Calu3 (cell line): Measurements from ENCODE around the gene CTAG1B. TPM values are rescaled to one million over a fixed set of nuclear protein-coding genes. Genes with fewer than 3 reads are reported as not detected.
"Not testable (repeated sequence)": the region's sequence is repeated elsewhere in the genome, so short reads cannot be mapped to it uniquely, and the experiment has no call there.

Experiments used
- BruUV-seq: library from RNA; stranded (reverse); fragments of 400-500 nt; replicated peaks from 2 replicates; lab custom pipeline; 2021; lab: Mats Ljungman, UMichigan
- CTCF ChIA-PET: fragments of 300-600 bp; sonication (Branson Sonifier 250); formaldehyde crosslinking; loops from one replicate; lab custom pipeline; 2022; ENCODE audit warnings: antibody characterized with exemption; lab: Charles Lee
- DNase-seq: peaks from one replicate; pipeline ENCODE4 v3.0.0; 2022
- H3K27ac Mint-ChIP-seq: one replicate; pipeline ENCODE4 v1.8.0; 2022; ENCODE audit warnings: mixed read lengths; ENCODE audit not compliant: unreplicated experiment
- H3K27me3 Mint-ChIP-seq: one replicate; pipeline ENCODE4 v1.8.0; 2022; ENCODE audit warnings: mixed read lengths; ENCODE audit not compliant: unreplicated experiment
- H3K36me3 Mint-ChIP-seq: one replicate; pipeline ENCODE4 v1.8.0; 2022; ENCODE audit warnings: mild to moderate bottlenecking, moderate library complexity, mixed read lengths; ENCODE audit not compliant: insufficient read depth, unreplicated experiment
- H3K4me1 Mint-ChIP-seq: one replicate; pipeline ENCODE4 v1.8.0; 2022; ENCODE audit warnings: mild to moderate bottlenecking, low read depth, mixed read lengths; ENCODE audit not compliant: unreplicated experiment
- H3K4me3 Mint-ChIP-seq: one replicate; pipeline ENCODE4 v1.8.0; 2022; ENCODE audit warnings: mild to moderate bottlenecking, low read depth, moderate library complexity, mixed read lengths; ENCODE audit not compliant: unreplicated experiment
- H3K9me3 Mint-ChIP-seq: one replicate; pipeline ENCODE4 v1.8.0; 2022; ENCODE audit warnings: low read depth, mixed read lengths; ENCODE audit not compliant: unreplicated experiment
- intact Hi-C: fragments of 100-400 bp; cut with micrococcal nuclease; formaldehyde crosslinking; loops from one replicate; pipeline ENCODE4 v1.10.0; 2022; ENCODE audit not compliant: unreplicated experiment
- total RNA-seq: library from RNA; stranded (reverse); gene quantifications from 2 replicates; pipeline ENCODE4 v1.2.3, GENCODE V29; 2022
- TF ChIP-seq, protein P1 (sequence below): fragments of 200-600 bp; IDR thresholded peaks from one replicate; pipeline ENCODE4 v1.8.0; 2022; ENCODE audit warnings: antibody characterized with exemption; ENCODE audit not compliant: unreplicated experiment

CTAG1B gene
- total RNA-seq, 1 experiment from 2014 or later = not detected

DNA sequence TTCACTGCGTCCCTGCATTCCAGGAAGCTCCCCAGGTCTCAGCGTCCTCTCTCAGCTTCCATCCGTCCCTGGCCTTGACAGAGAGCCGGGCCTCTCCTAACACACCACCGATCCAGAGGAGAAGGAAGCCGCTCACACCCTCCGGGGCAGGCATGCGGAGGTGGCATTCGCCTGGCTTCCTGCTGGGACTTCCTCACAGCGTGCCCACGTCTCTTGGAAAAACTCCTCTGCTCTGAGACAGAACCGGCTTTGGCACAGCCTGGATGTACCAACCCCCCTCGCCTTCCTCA, 31.1 kb upstream of the CTAG1B start:
- no TSS peak for BruUV-seq
- Mint-ChIP-seq H3K36me3 (no peaks in the 10 kb centered on the region), H3K9me3 (no peaks in the 10 kb centered on the region), H3K4me3 (peak overlapping the region; percentile 26), H3K27me3 (peaks cover 39% of the 10 kb centered on the region), H3K4me1 (peaks cover 4% of the 10 kb centered on the region), H3K27ac (no peak overlapping the region)
- intact Hi-C loops = no loop called here
- TF ChIP-seq, protein P1, sequence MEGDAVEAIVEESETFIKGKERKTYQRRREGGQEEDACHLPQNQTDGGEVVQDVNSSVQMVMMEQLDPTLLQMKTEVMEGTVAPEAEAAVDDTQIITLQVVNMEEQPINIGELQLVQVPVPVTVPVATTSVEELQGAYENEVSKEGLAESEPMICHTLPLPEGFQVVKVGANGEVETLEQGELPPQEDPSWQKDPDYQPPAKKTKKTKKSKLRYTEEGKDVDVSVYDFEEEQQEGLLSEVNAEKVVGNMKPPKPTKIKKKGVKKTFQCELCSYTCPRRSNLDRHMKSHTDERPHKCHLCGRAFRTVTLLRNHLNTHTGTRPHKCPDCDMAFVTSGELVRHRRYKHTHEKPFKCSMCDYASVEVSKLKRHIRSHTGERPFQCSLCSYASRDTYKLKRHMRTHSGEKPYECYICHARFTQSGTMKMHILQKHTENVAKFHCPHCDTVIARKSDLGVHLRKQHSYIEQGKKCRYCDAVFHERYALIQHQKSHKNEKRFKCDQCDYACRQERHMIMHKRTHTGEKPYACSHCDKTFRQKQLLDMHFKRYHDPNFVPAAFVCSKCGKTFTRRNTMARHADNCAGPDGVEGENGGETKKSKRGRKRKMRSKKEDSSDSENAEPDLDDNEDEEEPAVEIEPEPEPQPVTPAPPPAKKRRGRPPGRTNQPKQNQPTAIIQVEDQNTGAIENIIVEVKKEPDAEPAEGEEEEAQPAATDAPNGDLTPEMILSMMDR = no peak
- DNase-seq = no peak
- CTCF ChIA-PET = no interaction called here

DNA sequence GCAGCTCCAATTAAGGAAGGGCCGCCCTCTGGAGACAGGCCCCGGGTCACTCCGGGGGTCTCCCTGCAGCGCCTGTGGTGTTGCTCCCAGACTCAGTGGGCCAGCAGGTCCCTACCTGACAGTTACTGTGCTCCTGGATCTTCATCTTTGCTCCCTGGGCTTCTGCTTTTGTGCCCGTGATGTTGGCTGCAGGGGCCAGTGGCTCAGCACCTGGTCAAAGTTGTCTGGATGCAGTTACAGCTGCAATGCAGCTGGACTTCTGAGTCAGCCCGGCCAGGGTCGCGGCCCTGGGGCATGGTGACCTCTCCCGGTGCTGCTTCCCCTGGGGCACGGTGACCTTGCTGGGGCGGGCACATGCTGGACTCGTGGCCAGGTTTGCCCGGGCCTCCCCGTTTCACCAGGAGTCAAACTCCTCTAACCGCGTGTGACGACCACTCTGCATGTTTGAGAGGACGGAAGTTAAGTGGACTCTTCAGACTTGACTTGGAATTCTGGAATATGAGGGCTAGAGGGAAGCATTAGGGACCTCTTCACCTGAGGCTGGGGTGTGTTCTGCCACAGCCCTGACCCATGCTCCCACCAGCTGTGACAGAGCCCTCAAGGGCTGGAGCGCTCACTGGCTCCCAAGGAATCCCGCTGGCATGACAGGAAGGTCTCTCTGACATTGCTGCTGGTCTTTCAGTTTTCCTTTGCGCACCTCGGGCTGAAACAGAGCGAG, 30.6 kb upstream of the CTAG1B start:
- no peaks in the 10 kb centered on the region for H3K4me1 Mint-ChIP-seq
- intact Hi-C loops = no loop called here
- CTCF ChIA-PET = no interaction called here
- H3K9me3 Mint-ChIP-seq = no peaks in the 10 kb centered on the region
- no peak for DNase-seq
- BruUV-seq = no TSS peak
- peaks cover 34% of the 10 kb centered on the region for H3K27me3 Mint-ChIP-seq
- no peaks in the 10 kb centered on the region for H3K36me3 Mint-ChIP-seq
- TF ChIP-seq, protein P1 = no peak
- no peak overlapping the region for H3K27ac Mint-ChIP-seq
- H3K4me3 Mint-ChIP-seq = peak overlapping the region; percentile 26

DNA sequence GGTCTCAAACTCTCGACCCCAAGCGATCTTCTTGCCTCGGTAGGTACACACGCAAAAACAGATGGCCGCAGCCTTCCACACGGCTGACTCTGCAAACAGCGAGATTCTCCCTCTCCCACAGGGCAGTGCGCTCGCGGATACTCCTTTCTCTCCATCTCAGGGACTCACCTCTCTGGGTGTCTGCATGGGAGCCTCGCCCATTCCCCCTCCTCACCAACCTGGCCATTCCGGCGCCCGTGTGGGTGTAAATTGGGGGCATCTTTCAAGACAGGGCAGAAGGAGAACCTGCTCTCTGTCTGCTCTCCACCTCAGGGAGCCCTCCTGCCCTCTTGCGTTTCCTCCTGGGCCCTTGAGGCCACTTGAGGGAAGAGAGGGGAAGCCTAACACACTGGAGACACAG, 29.8 kb upstream of the CTAG1B start:
- peaks cover 30% of the 10 kb centered on the region for H3K27me3 Mint-ChIP-seq
- H3K36me3 Mint-ChIP-seq = no peaks in the 10 kb centered on the region
- H3K4me1 Mint-ChIP-seq = no peaks in the 10 kb centered on the region
- CTCF ChIA-PET = no interaction called here
- H3K27ac Mint-ChIP-seq = no peak overlapping the region
- H3K9me3 Mint-ChIP-seq = no peaks in the 10 kb centered on the region
- BruUV-seq = no TSS peak
- TF ChIP-seq, protein P1 = no peak
- intact Hi-C loops = no loop called here
- DNase-seq = no peak
- no peak overlapping the region for H3K4me3 Mint-ChIP-seq

DNA sequence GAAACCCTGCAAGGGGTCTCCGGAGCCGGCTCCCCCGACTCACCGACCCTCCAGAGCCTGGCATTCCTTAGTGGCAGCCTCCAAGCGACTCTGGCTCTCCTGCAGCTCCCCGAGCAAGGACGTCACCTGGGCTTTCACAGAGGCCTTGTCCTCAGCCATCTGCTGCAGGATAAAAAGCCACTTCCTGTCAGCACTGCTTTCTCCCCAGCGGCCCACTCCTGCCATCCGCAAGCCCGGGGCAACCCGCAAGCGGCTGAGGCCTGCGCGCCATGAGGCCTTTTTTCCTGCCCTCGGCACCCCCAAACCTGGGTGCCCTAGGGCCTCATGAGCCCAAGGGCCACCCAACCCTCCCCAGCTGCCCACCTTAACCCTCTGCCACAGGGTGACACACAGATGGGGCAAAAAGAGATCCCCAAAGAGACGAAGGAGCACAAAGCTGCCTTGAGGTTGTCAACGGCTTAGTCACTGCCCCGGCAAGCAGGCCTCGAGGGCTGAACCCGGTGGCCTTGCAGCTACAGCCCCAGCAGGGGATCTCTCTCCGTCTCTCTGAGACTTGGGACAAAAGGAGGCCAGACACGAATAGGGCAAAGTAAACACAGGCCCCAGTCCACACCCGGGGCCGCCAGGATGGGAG, 26.8 kb upstream of the CTAG1B start:
- H3K4me1 Mint-ChIP-seq, H3K9me3 Mint-ChIP-seq, H3K27ac Mint-ChIP-seq, H3K36me3 Mint-ChIP-seq, CTCF ChIA-PET, DNase-seq, BruUV-seq, intact Hi-C loops, H3K4me3 Mint-ChIP-seq: not testable (repeated sequence)
- H3K27me3 Mint-ChIP-seq = peaks cover 24% of the 10 kb centered on the region

DNA sequence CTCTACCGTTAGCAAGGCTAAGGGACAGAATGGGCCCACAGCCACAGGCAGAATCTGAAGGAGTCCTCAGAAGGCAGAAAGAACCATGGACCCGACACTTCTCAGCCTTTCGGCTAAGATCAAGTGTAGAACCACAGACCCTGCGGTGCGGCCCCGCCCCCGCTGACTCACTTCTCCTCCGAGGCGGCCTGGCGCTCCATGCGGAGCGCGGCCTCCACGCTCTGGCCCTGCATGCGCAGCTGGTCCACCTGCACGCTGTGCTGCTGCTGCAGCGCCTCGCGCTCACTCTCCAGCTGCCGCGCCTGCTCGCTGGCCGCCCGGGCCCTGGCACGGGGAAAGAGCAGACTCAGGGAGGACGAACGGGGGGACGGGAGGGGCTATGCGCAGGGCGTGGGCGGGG, 24.6 kb upstream of the CTAG1B start:
- H3K27me3 Mint-ChIP-seq, intact Hi-C loops, BruUV-seq, DNase-seq, CTCF ChIA-PET, H3K4me3 Mint-ChIP-seq, H3K36me3 Mint-ChIP-seq, H3K27ac Mint-ChIP-seq, H3K9me3 Mint-ChIP-seq, H3K4me1 Mint-ChIP-seq: not testable (repeated sequence)

DNA sequence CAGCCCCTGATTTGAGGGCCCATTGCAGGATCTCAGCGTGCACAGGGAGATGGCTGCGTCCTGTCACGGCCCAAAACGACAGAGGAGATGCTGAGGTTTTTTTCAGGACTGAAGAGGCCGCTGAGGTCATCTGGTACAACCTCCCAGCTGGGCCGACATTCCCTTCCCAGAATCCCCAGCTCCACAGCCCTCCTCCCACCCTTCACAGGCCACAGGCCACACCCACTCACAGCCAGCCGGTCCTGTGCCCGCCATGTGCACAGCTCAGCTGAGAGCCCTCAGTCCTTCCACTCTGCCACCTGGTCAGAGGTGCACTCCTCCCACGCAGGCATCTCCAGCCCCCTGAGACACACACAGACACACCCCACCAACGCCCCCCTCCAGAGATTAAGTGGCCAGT, 22.7 kb upstream of the CTAG1B start:
- H3K4me1 Mint-ChIP-seq, H3K36me3 Mint-ChIP-seq, intact Hi-C loops, BruUV-seq, CTCF ChIA-PET, H3K4me3 Mint-ChIP-seq, H3K9me3 Mint-ChIP-seq, DNase-seq, H3K27me3 Mint-ChIP-seq, H3K27ac Mint-ChIP-seq: not testable (repeated sequence)

DNA sequence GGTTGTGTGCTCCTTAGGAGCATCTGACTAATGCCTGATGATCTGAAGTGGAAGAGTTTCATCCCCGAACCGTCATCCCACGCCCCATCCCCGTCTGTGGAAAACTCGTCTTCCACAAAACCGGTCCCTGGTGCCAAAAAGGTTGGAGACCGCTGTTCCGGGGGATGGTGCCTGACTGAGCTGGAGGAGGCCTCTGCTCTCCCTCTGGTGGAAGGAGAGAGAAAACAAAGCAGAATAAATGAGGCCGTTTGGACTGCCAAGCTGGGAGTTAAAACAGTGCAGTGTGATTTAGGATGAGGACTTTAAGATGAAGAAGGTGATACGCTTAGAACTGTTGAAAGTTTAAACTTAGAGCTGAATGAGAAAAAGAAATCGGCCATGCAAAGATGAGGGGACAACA, 14.6 kb upstream of the CTAG1B start:
- BruUV-seq, intact Hi-C loops, H3K36me3 Mint-ChIP-seq: not testable (repeated sequence)

DNA sequence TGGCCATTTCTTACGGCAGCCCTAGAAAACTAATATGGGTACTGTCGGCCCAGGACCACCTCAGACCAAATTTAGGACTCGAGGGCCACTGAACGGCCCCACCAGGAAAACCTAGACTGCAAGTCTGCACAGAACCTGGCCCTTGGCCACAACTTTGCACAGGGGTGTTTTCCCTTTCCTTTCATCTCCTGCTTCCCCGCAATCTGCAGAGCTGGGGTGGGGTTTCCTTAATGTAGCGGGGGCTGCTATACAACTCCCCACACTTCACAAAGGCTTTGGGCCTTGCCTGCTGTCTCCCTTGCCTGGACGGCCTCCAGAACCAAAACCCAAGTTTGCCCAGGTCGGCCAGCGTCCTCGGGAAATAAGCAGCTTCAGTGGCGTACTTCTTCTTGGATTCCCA, 11.9 kb upstream of the CTAG1B start:
- DNase-seq, intact Hi-C loops, CTCF ChIA-PET, H3K4me3 Mint-ChIP-seq, H3K9me3 Mint-ChIP-seq, H3K27me3 Mint-ChIP-seq, H3K36me3 Mint-ChIP-seq, H3K4me1 Mint-ChIP-seq, H3K27ac Mint-ChIP-seq, BruUV-seq: not testable (repeated sequence)

More for the DNA sequence above, 14.6 kb upstream of the CTAG1B start:
- H3K9me3 Mint-ChIP-seq, H3K4me3 Mint-ChIP-seq, H3K27ac Mint-ChIP-seq, DNase-seq, H3K27me3 Mint-ChIP-seq, CTCF ChIA-PET, H3K4me1 Mint-ChIP-seq: not testable (repeated sequence)
